Fibroblast of gingiva (primary cell): ENCODE data around the gene SENP6.
"Not testable (repeated sequence)": the region's sequence is repeated elsewhere in the genome, so short reads cannot be mapped to it uniquely, and the experiment has no call there.

Source experiments
- DNase-seq: peaks from one replicate; pipeline ENCODE4 v3.0.0-alpha.2; 2011; ENCODE audit warnings: low read depth

Gene SENP6

GRCh38 chr6:75608304-75608703, 6.6 kb downstream of the SENP6 start:
- DNase-seq = no peak

- DNase-seq = no peak
Observed at GRCh38 chr6:75608956-75609533, 7.4 kb downstream of the SENP6 start.

GRCh38 chr6:75609639-75610590, 8.2 kb downstream of the SENP6 start:
- peak; percentile 13 for DNase-seq

GRCh38 chr6:75611011-75611701, 9.5 kb downstream of the SENP6 start:
- DNase-seq = no peak

DNA sequence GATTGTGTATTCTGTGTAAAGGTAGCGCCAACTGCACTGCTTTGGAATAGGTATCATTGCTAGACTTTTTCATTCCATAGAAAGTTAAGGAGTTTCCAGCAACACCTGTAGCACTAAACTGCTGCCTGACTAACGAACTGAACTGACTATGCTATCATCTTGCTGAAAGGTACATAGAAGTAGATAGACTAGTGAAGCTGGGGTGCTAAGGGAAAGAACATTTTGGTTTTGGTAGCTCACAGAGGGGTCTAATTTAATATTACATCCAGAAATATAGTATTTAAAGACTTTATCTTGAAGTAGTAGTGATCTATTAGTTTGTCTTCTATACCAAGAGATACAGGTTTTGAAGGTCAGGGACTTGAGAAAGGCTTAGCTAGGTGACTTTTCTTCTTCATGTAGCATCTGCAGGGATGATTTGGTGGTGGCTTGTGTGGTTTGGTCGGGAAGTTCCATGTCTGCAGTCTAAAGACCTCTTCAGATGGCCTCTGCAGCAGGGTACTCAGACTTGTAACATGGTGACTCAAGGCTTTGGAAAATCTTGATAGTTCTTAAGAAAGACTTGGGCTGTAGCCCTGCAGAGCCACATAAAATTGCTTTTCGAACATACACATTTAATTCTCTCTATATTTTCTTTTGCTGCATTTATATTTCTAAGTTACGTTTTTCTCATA, 10.2 kb downstream of the SENP6 start:
- DNase-seq = no peak

DNA sequence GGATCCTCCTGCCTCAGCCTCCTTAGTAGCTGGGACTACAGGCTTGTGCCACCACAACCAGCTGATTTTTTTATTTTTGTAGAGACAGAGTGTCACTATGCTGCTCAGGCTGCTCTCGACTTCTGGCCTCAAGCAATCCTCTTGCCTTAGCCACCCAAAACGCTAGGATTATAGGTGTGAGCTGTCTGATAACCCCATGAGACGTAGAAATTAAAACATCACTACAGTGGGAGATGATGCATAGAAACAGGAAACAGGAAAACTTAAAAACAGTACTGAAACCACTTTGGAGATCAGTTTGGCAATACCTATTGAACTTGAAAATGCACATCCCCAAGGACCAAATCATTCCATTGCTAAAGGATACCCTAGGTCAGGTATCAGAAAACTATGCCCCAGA, 10.8 kb downstream of the SENP6 start:
- DNase-seq = no peak

DNA sequence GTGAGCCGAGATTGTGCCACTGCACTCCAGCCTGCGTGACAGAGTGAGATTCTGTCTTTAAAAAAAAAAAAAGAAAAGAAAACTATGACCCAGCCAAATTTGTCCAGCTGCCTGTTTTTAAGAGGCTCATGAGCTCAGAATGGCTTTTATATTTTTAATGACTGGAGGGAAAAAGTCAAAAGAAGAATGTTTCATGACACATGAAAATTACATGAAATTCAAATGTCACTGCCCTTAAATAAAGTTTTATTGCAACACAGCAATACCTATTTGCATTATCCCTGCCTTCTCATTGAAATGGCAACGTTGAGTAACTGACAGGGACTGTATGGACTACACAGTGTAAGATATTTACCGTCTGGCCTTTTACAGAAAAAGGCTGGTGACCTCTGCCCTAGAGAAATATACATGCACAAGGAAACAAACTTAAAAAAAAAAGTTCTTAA, 11.4 kb downstream of the SENP6 start:
- peak; percentile 1 for DNase-seq

- no peak for DNase-seq
Observed at GRCh38 chr6:75618437-75618836, 16.8 kb downstream of the SENP6 start.

DNA sequence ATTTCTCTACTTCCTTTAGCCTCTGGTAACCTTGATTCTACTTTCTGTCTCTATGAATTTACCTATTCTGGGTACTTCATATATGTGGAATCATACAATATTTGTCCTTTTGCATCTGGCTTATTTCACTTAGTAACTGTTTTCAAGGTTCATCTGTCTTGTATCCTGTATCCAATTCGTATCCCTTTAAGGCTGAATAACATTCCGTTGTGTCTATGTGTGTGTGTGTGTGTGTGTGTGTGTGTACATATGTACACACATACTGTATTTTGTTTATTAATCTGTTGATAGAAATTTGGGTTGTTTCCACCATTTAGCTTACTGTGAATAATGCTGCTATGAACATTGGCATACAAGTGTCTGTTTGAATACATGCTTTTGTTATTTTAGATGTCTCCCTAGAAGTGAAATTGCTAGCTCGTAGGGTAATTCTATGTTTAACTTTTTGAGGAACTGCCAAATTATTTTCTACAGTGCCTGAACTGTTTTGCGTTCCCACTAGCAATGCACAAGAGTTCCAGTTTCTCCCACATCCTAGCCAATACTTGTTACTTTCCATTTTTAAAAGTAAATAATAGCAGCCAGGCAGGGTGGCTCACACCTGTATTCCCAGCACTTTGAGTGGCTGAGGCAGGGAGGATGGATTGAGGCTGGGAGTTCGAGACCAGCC, 17.7 kb downstream of the SENP6 start:
- peak; percentile 15 for DNase-seq

DNA sequence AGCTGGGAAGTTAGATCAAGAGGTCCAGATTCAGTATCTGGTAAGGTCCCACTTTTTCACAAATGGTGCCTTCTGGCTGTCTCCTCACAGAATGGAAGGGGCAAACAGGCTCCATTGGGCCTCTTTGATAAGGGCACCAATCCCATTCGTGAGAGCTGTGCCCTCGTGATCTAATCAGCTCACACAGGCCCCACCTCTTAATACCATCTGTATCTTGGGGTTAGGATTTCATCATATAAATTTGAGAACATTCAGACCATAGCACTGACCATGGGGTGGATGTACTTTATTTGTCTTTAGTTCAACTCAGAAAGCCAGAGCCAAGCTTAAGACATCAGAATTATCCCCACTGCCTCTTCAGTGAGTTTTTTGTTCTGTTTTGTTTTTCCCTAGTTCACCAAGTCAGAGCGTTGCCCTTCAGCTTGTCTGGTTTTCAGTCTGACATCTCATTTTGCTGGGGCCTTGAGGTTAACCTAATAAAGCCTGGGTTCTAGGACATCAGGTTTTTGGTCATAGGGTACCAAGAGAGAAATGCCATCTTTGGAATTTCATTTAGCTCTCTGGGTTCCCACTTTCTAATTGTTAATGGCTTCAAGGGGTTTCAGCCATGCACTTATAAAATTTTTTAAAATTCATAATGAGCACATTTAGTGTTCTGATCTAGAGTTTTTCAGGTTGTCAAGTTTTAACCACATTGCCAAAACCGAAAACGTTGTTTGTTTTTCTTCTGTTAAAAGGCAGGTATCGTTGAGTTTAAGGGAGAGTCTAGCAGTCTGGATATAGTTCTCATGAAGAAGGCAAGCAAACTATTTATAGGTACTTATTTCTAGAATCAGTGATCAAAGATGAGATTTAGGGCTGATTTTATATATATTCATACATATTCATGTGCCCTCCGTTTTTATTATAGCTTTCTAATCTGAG, 19.0 kb downstream of the SENP6 start:
- peak; percentile 39 for DNase-seq

DNA sequence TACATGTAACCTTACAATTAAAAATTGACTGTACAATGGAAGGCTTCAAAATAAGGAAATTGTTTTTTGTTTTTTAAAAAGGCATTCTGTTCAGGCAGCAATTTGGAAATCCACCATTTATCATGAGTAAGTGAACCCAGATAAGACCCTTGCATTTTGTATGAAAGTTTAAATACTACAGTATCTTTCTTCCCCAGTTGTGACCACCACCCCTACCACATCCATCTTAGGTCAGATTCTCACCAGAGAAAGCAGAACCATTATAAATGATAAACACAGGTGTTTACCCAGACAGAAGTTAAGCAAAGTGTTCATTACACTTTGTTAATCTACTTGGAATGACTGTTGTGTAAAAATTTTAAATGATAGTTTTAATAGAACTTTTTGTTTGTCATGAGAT, 20.2 kb downstream of the SENP6 start:
- DNase-seq = no peak

DNA sequence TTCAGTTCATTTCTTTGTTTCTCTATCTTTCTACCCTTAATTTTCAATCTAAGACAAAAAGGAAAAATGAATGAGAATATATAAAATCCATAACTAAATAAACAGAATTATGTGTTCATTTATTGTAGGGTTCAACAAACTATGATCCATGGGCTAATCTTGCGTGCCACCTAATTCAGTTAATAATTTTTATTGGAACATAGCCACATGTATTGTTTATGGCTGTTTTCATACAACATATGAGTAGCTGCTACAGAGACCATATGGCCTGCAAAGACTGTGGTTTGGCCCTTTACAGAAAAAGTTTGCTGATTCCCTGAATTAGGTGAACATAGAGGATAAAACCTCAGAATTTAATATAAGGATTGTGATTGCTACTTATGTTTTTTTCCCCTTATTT, 21.8 kb downstream of the SENP6 start:
- DNase-seq = no peak

GRCh38 chr6:75624335-75624734, 22.7 kb downstream of the SENP6 start:
- DNase-seq = no peak

DNA sequence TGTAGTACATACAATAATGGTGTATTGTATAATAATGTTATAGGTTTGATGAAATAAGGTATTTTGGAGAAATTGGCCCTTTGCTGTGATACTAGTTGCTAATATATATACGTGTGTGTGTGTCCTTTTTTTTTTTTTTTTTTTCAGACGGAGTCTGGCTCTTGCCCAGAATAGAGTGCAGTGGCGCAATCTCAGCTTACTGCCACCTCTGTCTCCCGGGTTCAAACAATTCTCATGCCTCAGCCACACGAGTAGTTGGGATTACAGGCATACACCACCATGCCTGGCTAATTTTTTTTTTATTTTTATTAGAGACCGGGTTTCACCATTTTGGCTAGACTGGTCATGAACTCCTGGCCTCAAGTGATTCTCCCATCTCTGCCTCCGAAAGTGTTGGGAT, 23.3 kb downstream of the SENP6 start:
- no peak for DNase-seq

- no peak for DNase-seq
Observed at GRCh38 chr6:75626561-75626960, 24.9 kb downstream of the SENP6 start.

- not testable (repeated sequence) for DNase-seq
Observed at GRCh38 chr6:75627708-75628107, 26.0 kb downstream of the SENP6 start.

DNA sequence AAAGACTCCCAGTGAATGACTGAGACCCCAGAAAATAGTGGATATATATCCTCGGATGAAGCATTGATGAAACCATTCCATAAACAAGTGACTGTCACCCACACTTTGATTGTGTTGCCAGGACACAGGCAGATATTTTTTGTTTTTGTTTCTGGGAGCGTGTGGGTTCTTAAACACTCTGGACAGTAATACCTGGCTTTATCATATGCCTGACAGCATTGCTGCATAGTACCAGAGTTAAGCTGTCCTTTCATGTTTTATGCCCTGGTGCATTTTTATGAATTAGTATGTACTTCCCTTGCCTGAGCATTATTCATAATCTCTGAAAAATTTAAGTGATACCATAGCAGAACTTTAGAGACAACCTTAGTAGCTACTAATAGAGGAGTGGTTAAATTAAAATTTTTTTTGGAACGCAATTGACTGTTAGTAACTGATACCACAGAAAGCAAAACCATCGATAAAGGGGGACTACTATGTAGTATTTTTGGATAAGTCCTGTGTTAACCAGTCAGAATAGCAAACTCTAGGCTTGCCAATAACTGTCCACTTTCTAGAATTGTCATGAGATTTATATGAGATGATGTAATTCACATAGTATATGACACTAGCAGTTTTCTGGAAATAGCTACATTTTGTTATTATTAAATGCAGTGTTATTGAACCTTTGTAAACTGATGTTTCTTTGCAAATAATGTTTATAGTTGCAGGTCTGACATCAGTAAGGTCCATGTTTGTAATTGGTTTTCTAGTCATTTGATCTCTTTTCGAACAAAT, 30.4 kb downstream of the SENP6 start:
- no peak for DNase-seq

DNA sequence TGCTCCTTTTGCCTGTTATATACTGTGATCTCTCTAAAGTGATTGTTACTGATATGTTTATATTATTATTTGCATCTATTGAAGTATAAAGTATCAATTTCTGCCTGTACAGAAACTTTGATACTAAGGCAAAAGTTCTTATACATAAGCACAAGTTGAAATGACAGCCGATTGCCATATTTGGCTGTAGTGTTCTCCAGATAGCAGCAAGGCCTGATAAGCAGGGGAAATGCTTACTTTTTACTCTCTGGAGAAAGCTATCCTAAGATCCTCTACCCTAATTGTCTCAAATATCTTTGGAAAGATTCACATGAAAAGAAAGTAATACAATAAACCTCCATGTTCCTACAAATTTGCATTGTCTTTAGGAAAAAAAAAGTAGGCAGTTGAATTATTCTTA, 31.4 kb downstream of the SENP6 start:
- no peak for DNase-seq

- no peak for DNase-seq
Observed at GRCh38 chr6:75642311-75642710, 40.6 kb downstream of the SENP6 start.

GRCh38 chr6:75643173-75643572, 41.5 kb downstream of the SENP6 start:
- DNase-seq = peak; percentile 68
